WTC11 (cell line): Measurements from ENCODE around the gene SSNA1. TPM values are rescaled to one million over a fixed set of nuclear protein-coding genes. Genes with fewer than 3 reads are reported as not detected.

Source experiments
- ATAC-seq: fragments of 200-7000 bp; cut with Tn5 transposase; 2 replicates; pipeline ENCODE4 v1.10.0; 2021; ENCODE audit warnings: mild to moderate bottlenecking, moderate library complexity
- CTCF ChIA-PET: fragments of 300-600 bp; sonication (Branson Sonifier 250); formaldehyde crosslinking; loops from one replicate; lab custom pipeline; 2021; ENCODE audit warnings: antibody characterized with exemption; lab: Charles Lee
- POLR2A ChIA-PET: fragments of 350-600 bp; sonication (Branson Sonifier 250); formaldehyde crosslinking; loops from one replicate; lab custom pipeline; 2021; ENCODE audit warnings: antibody characterized with exemption; lab: Charles Lee
- DNase-seq: peaks from one replicate; pipeline ENCODE4 v3.0.0; 2021; ENCODE audit warnings: low spot score
- H3K27ac Mint-ChIP-seq: 2 replicates; pipeline ENCODE4 v1.8.0; 2021; ENCODE audit warnings: mixed read lengths
- H3K27me3 Mint-ChIP-seq: 2 replicates; pipeline ENCODE4 v1.8.0; 2021; ENCODE audit warnings: low read depth, mild to moderate bottlenecking, moderate library complexity, mixed read lengths
- H3K36me3 Mint-ChIP-seq: 2 replicates; pipeline ENCODE4 v1.8.0; 2021; ENCODE audit warnings: mixed read lengths
- H3K4me1 Mint-ChIP-seq: 2 replicates; pipeline ENCODE4 v1.8.0; 2022; ENCODE audit warnings: mixed read lengths
- H3K4me3 Mint-ChIP-seq: 2 replicates; pipeline ENCODE4 v1.8.0; 2021; ENCODE audit warnings: mild to moderate bottlenecking, moderate library complexity, mixed read lengths
- H3K9me3 Mint-ChIP-seq: 2 replicates; pipeline ENCODE4 v1.8.0; 2021; ENCODE audit warnings: mixed read lengths
- ESRRA ChIP-seq: sonication (generic); formaldehyde crosslinking; IDR thresholded peaks from 2 replicates; pipeline ENCODE4 v1.8.1; 2022; ENCODE audit warnings: mild to moderate bottlenecking, missing genetic modification reagents, borderline replicate concordance
- HMGXB4 ChIP-seq: sonication (generic); formaldehyde crosslinking; IDR thresholded peaks from 2 replicates; pipeline ENCODE4 v1.8.1; 2023; ENCODE audit warnings: mild to moderate bottlenecking, moderate library complexity, missing genetic modification reagents
- JAZF1 ChIP-seq: fragments of 250-450 bp; sonication (Bioruptor Pico); IDR thresholded peaks from 2 replicates; pipeline ENCODE4 v1.9.0; 2021; ENCODE audit warnings: moderate library complexity, mild to moderate bottlenecking, inconsistent platforms
- MXD4 ChIP-seq: fragments of 250-450 bp; sonication (Bioruptor Pico); IDR thresholded peaks from 2 replicates; pipeline ENCODE4 v1.8.0; 2021; ENCODE audit warnings: mild to moderate bottlenecking, moderate library complexity, borderline replicate concordance
- NFYB ChIP-seq: sonication (generic); formaldehyde crosslinking; conservative IDR thresholded peaks from 2 replicates; pipeline ENCODE4 v1.8.0; 2022; ENCODE audit warnings: low read depth, missing genetic modification reagents
- SOX15 ChIP-seq: fragments of 250-450 bp; sonication (Bioruptor Pico); IDR thresholded peaks from 2 replicates; pipeline ENCODE4 v1.9.0; 2021; ENCODE audit warnings: mild to moderate bottlenecking
- TEAD1 ChIP-seq: sonication (generic); formaldehyde crosslinking; IDR thresholded peaks from 2 replicates; pipeline ENCODE4 v1.8.0; 2022; ENCODE audit warnings: mild to moderate bottlenecking, missing genetic modification reagents
- TP53 ChIP-seq: sonication (generic); formaldehyde crosslinking; IDR thresholded peaks from 2 replicates; pipeline ENCODE4 v1.8.1; 2023; ENCODE audit warnings: mild to moderate bottlenecking, missing genetic modification reagents
- USF2 ChIP-seq: sonication (generic); formaldehyde crosslinking; IDR thresholded peaks from 2 replicates; pipeline ENCODE4 v1.8.1; 2023; ENCODE audit warnings: mild to moderate bottlenecking, missing genetic modification reagents, moderate library complexity
- ZNF416 ChIP-seq: fragments of 250-450 bp; sonication (Bioruptor Pico); IDR thresholded peaks from 2 replicates; pipeline ENCODE4 v1.9.0; 2021; ENCODE audit warnings: mild to moderate bottlenecking, inconsistent platforms
- ZNF671 ChIP-seq: fragments of 250-450 bp; sonication (Bioruptor Pico); IDR thresholded peaks from 2 replicates; pipeline ENCODE4 v1.8.0; 2021; ENCODE audit warnings: mild to moderate bottlenecking
- total RNA-seq: library from RNA; stranded (reverse); gene quantifications from 3 replicates; pipeline ENCODE4 v1.2.3, GENCODE V29; 2021
- TF ChIP-seq, protein P1 (sequence below): fragments of 250-450 bp; sonication (Bioruptor Pico); IDR thresholded peaks from 2 replicates; pipeline ENCODE4 v1.9.0; 2021; ENCODE audit warnings: moderate library complexity, mild to moderate bottlenecking, inconsistent platforms, borderline replicate concordance
- TF ChIP-seq, protein P2 (sequence below): sonication (generic); formaldehyde crosslinking; IDR thresholded peaks from 2 replicates; pipeline ENCODE4 v1.8.0; 2022; ENCODE audit warnings: missing genetic modification reagents
- TF ChIP-seq, protein P3 (sequence below): fragments of 250-450 bp; sonication (Bioruptor Pico); IDR thresholded peaks from 2 replicates; pipeline ENCODE4 v1.9.0; 2021; ENCODE audit warnings: mild to moderate bottlenecking
- TF ChIP-seq, protein P4 (sequence below): sonication (generic); formaldehyde crosslinking; IDR thresholded peaks from 2 replicates; pipeline ENCODE4 v1.8.1; 2022; ENCODE audit warnings: mild to moderate bottlenecking, missing genetic modification reagents, moderate library complexity, borderline replicate concordance
- TF ChIP-seq, protein P5 (sequence below): sonication (generic); formaldehyde crosslinking; IDR thresholded peaks from 2 replicates; pipeline ENCODE4 v1.8.1; 2022; ENCODE audit warnings: low read depth, mild to moderate bottlenecking, moderate library complexity, missing genetic modification reagents, borderline replicate concordance

The SSNA1 gene
- total RNA-seq, 1 experiment from 2014 or later: 102 TPM

DNA sequence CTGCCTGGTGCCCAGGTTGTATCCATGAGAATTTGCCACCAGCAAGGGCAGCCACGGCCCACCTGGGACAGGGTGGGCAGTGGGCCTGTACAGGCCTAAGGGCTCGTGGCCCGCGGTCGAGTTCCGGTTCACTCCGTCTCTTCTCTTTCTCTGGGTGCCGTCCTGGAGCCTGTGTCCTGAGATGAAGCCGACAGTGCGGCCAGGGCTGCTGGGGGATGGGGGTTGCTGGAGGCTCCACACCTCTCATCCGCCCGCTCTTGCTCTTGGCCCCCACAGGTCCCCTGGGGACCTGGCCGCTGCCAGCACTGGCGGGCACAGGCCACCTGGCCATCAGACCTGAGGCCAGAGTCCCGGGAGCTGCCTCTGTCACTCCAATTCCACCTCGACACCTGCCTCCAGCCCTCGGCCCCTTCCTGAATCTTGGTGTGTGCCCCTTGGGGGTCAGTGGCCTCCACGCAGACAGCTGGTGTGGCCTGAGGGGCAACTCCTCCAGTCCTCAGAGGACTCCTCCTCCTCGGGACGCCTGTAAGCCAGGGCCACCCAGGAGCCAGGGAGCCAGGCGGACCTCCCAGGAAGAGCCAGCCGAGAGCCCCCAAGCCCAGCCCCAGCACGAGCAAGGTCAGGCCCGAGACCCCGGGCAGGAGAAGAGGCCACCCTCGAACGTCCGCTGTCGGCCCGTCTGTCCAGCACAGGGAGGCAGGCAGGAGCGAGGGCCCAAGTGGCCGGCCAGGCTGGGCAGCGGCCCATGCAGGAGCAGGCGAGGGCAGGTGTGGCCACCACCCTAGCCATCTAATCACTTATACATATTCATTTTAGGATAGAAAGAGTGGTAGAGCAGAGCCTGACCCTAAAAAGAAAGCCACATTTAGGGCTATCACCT lies 23.9 kb upstream of the SSNA1 start:
- no peaks in the 10 kb centered on the region for H3K4me1 Mint-ChIP-seq
- peaks cover 77% of the 10 kb centered on the region for H3K27me3 Mint-ChIP-seq
- DNase-seq (no peak), ATAC-seq (no peak)
- CTCF ChIA-PET: no interaction called here
- TF ChIP-seq, protein P1, sequence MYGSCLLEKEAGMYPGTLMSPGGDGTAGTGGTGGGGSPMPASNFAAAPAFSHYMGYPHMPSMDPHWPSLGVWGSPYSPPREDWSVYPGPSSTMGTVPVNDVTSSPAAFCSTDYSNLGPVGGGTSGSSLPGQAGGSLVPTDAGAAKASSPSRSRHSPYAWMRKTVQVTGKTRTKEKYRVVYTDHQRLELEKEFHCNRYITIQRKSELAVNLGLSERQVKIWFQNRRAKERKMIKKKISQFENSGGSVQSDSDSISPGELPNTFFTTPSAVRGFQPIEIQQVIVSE (CRISPR knock-in tag): no peak
- TF ChIP-seq, protein P2, sequence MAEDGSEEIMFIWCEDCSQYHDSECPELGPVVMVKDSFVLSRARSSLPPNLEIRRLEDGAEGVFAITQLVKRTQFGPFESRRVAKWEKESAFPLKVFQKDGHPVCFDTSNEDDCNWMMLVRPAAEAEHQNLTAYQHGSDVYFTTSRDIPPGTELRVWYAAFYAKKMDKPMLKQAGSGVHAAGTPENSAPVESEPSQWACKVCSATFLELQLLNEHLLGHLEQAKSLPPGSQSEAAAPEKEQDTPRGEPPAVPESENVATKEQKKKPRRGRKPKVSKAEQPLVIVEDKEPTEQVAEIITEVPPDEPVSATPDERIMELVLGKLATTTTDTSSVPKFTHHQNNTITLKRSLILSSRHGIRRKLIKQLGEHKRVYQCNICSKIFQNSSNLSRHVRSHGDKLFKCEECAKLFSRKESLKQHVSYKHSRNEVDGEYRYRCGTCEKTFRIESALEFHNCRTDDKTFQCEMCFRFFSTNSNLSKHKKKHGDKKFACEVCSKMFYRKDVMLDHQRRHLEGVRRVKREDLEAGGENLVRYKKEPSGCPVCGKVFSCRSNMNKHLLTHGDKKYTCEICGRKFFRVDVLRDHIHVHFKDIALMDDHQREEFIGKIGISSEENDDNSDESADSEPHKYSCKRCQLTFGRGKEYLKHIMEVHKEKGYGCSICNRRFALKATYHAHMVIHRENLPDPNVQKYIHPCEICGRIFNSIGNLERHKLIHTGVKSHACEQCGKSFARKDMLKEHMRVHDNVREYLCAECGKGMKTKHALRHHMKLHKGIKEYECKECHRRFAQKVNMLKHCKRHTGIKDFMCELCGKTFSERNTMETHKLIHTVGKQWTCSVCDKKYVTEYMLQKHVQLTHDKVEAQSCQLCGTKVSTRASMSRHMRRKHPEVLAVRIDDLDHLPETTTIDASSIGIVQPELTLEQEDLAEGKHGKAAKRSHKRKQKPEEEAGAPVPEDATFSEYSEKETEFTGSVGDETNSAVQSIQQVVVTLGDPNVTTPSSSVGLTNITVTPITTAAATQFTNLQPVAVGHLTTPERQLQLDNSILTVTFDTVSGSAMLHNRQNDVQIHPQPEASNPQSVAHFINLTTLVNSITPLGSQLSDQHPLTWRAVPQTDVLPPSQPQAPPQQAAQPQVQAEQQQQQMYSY: peak; percentile 67
- POLR2A ChIA-PET: no interaction called here
- no peak overlapping the region for H3K27ac Mint-ChIP-seq
- H3K9me3 Mint-ChIP-seq: no peaks in the 10 kb centered on the region
- H3K36me3 Mint-ChIP-seq: no peaks in the 10 kb centered on the region
- no peak overlapping the region for H3K4me3 Mint-ChIP-seq

DNA sequence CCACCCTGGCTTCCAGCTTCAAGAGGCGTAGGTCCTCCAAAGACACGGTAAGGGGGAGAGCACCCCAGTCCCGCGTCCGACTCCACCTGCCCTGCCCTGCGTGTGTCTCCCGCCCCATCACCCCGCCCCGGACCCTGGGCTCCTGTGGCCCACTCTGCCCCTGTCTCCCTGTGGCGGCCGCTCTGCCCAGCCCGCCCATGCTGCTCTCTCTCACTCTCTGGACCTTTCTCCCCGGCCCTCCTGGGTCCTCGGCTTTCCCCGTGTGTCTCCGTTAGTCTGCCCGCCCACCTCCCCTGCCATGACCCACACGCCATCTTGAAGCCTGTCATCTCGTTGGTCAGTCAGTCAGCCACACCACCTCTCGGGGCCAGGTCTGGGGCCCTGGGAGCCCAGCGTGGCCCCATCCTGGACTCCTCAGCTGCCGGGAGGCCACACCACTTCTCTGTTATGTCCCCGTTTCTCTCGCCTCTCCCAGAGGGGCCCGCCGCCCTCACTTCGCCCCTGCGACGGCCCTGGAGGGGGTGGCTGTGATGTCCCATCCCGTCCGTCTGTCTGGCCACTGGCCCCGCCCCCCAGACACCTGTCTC lies 23.1 kb upstream of the SSNA1 start:
- H3K27me3 Mint-ChIP-seq: peaks cover 75% of the 10 kb centered on the region
- H3K27ac Mint-ChIP-seq: no peak overlapping the region
- TF ChIP-seq TEAD1 (CRISPR knock-in tag) (no peak), TP53 (no peak), MXD4 (CRISPR knock-in tag) (no peak), JAZF1 (CRISPR knock-in tag) (no peak), ZNF671 (CRISPR knock-in tag) (no peak), USF2 (CRISPR knock-in tag) (no peak), HMGXB4 (no peak), SOX15 (CRISPR knock-in tag) (no peak), ZNF416 (CRISPR knock-in tag) (no peak), NFYB (CRISPR knock-in tag) (no peak), ESRRA (CRISPR knock-in tag) (no peak)
- TF ChIP-seq, protein P3, sequence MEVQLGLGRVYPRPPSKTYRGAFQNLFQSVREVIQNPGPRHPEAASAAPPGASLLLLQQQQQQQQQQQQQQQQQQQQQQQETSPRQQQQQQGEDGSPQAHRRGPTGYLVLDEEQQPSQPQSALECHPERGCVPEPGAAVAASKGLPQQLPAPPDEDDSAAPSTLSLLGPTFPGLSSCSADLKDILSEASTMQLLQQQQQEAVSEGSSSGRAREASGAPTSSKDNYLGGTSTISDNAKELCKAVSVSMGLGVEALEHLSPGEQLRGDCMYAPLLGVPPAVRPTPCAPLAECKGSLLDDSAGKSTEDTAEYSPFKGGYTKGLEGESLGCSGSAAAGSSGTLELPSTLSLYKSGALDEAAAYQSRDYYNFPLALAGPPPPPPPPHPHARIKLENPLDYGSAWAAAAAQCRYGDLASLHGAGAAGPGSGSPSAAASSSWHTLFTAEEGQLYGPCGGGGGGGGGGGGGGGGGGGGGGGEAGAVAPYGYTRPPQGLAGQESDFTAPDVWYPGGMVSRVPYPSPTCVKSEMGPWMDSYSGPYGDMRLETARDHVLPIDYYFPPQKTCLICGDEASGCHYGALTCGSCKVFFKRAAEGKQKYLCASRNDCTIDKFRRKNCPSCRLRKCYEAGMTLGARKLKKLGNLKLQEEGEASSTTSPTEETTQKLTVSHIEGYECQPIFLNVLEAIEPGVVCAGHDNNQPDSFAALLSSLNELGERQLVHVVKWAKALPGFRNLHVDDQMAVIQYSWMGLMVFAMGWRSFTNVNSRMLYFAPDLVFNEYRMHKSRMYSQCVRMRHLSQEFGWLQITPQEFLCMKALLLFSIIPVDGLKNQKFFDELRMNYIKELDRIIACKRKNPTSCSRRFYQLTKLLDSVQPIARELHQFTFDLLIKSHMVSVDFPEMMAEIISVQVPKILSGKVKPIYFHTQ: no peak
- TF ChIP-seq, protein P4, sequence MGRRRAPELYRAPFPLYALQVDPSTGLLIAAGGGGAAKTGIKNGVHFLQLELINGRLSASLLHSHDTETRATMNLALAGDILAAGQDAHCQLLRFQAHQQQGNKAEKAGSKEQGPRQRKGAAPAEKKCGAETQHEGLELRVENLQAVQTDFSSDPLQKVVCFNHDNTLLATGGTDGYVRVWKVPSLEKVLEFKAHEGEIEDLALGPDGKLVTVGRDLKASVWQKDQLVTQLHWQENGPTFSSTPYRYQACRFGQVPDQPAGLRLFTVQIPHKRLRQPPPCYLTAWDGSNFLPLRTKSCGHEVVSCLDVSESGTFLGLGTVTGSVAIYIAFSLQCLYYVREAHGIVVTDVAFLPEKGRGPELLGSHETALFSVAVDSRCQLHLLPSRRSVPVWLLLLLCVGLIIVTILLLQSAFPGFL (CRISPR knock-in tag): no peak
- TF ChIP-seq, protein P5, sequence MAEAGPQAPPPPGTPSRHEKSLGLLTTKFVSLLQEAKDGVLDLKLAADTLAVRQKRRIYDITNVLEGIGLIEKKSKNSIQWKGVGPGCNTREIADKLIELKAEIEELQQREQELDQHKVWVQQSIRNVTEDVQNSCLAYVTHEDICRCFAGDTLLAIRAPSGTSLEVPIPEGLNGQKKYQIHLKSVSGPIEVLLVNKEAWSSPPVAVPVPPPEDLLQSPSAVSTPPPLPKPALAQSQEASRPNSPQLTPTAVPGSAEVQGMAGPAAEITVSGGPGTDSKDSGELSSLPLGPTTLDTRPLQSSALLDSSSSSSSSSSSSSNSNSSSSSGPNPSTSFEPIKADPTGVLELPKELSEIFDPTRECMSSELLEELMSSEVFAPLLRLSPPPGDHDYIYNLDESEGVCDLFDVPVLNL: no peak
- POLR2A ChIA-PET: no interaction called here
- ATAC-seq (no peak), DNase-seq (no peak)
- H3K36me3 Mint-ChIP-seq: no peaks in the 10 kb centered on the region
- no peak overlapping the region for H3K4me3 Mint-ChIP-seq
- no peaks in the 10 kb centered on the region for H3K9me3 Mint-ChIP-seq
- CTCF ChIA-PET: interaction anchor here (0.5 to 3.6 kb wide), 3 partner anchors 11 to 52 kb away, joined by 3 to 17 read pairs (median 4); partner anchors contain the start of genes ANAPC2 and SSNA1
- peaks cover 3% of the 10 kb centered on the region for H3K4me1 Mint-ChIP-seq
